Sciatic nerve (tissue), 2 donors: Measurements from ENCODE around the gene COASY. TPM values are rescaled to one million over a fixed set of nuclear protein-coding genes. Genes with fewer than 3 reads are reported as not detected.
"Not testable (repeated sequence)": the region's sequence is repeated elsewhere in the genome, so short reads cannot be mapped to it uniquely, and the experiment has no call there.

Experiments used
- ATAC-seq: fragments of 200-7000 bp; cut with Tn5 transposase; one replicate; pipeline ENCODE4 v1.9.1; 2020; ENCODE audit warnings: mild to moderate bottlenecking, moderate library complexity
- DNase-seq: peaks from one replicate; pipeline ENCODE4 v3.0.0-alpha.2; 2020; ENCODE audit warnings: low spot score
- intact Hi-C: fragments of 100-400 bp; cut with DNase I; formaldehyde crosslinking; loops from one replicate; pipeline ENCODE4 v1.14.2; 2022
- total RNA-seq: library from RNA; stranded (reverse); fragmentation: NEBNext Ultra II Directional; extraction: Animal tissue kit (Norgen Biotek cat#: 25700); gene quantifications from one replicate; pipeline ENCODE4 v1.2.1, GENCODE V29; 2021
- donor health status: DM: no; HTN: no; CAD: no.
- donor health status: DM: no; HTN: no; CAD: no.

COASY gene
- total RNA-seq, 1 donor from 2014 or later = 45.2 TPM

DNA sequence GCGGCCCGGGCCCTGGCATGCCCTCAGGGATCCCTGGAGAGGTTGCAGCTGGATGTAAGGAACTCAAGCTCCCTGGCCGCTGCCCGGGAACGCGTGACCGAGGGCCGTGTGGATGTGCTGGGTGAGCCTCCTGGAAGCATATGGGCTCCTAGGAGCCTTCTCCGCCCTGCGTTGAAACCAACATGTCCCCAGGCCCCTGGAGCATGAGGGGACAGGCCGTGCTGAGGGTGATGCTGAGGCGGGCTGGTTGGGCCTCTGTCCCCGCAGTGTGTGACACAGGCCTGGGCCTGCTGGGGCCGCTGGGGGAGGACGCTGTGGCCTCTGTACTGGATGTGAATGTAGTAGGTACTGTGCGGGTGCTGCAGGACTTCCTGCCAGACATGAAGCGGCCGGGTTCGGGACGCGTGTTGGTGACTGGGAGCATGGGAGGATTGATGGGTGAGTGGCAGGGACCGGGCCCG lies 14.9 kb upstream of the COASY start:
- DNase-seq = no peak
- intact Hi-C loops = no loop called here
- no peak for ATAC-seq

GRCh38 chr17:42547698-42548069 lies 14.3 kb upstream of the COASY start:
- DNase-seq (no peak), ATAC-seq (no peak)
- intact Hi-C loops = no loop called here

- DNase-seq = no peak
- intact Hi-C loops = no loop called here
- peak; percentile 24 for ATAC-seq
These were observed 13.7 kb upstream of the COASY start for GRCh38 chr17:42548070-42548837.

- DNase-seq = no peak
These were observed 12.8 kb upstream of the COASY start for GRCh38 chr17:42548993-42549755.

GRCh38 chr17:42552736-42553135 lies 9.2 kb upstream of the COASY start, which contains the start of gene HSD17B1:
TSS of gene HSD17B1 (plus strand) at chr17:42552923. CDS start at chr17:42552934, 11 bp downstream.
- DNase-seq, intact Hi-C loops, ATAC-seq: not testable (repeated sequence)

More at GRCh38 chr17:42548993-42549755, 12.8 kb upstream of the COASY start:
- no peak for ATAC-seq
- intact Hi-C loops = no loop called here

DNA sequence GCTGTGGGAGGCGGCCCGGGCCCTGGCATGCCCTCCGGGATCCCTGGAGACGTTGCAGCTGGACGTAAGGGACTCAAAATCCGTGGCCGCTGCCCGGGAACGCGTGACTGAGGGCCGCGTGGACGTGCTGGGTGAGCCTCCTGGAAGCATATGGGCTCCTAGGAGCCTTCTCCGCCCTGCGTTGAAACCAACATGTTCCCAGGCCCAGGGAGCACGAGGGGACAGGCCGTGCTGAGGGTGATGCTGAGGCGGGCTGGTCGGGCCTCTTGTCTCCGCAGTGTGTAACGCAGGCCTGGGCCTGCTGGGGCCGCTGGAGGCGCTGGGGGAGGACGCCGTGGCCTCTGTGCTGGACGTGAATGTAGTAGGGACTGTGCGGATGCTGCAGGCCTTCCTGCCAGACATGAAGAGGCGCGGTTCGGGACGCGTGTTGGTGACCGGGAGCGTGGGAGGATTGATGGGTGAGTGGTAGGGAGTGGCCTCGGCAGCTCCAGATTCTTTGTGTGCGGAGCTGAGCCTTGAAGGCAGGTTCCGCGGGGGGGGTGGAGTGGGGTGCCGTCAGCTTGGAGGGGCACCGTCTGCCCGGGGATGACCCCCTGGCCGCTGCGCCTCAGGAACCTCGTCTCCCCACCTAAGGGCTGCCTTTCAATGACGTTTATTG lies 8.7 kb upstream of the COASY start:
- no peak for DNase-seq
- intact Hi-C loops = no loop called here
- ATAC-seq = peak; percentile 5

DNA sequence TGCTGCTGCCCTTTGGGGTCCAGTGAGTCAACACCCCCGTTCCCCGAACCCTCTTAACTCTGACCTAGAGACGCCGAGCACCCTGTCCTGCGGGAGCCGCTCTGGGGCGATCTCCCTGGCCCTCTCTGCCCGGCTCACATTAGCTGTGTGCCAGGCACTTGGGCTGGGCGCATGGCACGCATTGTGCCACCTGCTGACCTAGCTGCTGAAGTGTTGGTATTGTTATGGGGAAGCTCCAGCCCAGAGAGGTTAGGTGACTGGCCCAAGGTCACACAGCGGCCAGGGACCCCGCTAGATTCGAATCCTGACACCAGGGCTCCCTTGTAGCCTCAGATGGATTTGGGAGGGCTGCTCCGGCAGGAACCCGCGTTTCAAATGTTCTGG lies 8.1 kb upstream of the COASY start:
- peak; percentile 2 for ATAC-seq
- intact Hi-C loops = no loop called here
- no peak for DNase-seq

GRCh38 chr17:42554250-42555121 lies 7.5 kb upstream of the COASY start:
- DNase-seq (peak; percentile 92), ATAC-seq (peak; percentile 95)
- intact Hi-C loops = no loop called here

- intact Hi-C loops = no loop called here
- no peak for DNase-seq
- no peak for ATAC-seq
These were observed 6.8 kb upstream of the COASY start for GRCh38 chr17:42555122-42555622.

DNA sequence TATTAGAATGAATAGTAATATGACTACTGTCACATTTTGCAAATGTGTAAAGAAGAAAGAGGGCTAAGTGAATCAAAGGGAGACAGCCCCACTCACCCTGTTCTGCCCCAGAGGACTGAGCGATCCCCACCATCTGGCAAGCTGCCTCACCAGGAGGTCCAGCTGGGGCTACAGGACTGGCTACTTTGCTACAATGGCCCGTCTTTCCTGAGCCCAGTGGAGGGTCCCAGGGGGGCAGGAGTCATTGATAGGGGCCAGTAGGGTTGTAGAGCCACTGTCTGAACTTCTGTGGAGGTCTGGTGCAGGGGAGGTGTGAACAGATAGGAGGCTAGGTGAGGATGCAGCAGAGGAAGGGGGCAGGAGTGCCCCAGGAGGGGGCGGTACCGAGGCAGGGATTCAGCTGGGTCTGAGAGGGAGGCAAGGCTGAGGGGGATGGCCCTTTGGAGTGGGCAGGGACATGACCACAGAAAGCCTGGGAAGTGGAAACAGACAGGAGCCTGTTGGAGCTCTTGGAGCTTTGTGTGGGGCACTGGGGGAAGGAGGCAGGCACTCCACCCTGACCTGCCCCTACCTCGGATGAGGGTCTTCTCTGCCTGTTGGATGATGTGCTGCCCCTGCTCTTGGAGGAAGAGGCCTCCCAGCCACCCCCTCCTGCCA lies 5.9 kb upstream of the COASY start:
- DNase-seq, ATAC-seq, intact Hi-C loops: not testable (repeated sequence)

GRCh38 chr17:42559075-42559474 lies 2.9 kb upstream of the COASY start:
- no peak for DNase-seq
- ATAC-seq = no peak
- intact Hi-C loops = no loop called here

DNA sequence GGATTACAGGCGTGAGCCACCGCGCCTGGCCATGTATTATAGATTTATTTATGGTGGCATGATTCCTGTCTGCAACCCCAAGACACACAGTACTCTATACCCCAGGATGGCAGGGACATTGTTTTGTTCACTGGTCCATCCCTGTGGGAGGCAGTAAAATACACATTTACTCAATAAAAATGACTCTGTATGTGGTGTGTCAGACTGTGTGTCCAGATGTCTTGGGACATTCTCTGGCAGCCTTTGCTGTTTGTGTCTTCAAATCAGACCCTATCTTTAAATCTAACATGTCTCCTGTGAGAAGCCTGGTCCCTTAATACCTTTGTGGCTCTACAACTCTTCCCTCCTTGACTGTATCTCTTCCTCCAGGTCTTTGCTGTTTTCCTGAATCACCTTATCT lies 1.7 kb upstream of the COASY start:
- intact Hi-C loops = no loop called here
- ATAC-seq (no peak), DNase-seq (no peak)

DNA sequence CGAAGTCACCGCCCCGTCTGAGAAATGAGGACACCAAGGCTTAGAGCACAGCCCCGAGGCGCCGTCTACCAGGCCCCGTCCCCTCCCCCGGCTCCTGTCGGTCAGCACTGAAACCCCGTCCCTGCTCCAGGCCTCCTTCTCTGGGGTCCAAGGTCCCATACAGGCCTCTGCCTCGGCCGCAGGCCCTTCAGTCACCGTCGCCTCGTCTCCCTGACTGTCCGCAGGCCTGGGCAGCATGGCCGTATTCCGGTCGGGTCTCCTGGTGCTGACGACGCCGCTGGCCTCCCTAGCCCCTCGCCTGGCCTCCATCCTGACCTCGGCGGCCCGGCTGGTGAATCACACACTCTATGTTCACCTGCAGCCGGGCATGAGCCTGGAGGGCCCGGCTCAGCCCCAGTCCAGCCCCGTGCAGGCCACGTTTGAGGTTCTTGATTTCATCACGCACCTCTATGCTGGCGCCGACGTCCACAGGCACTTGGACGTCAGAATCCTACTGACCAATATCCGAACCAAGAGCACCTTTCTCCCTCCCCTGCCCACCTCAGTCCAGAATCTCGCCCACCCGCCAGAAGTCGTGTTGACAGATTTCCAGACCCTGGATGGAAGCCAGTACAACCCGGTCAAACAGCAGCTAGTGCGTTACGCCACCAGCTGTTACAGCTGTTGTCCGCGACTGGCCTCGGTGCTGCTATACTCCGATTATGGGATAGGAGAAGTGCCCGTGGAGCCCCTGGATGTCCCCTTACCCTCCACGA lies 617 bp downstream of the COASY start:
- intact Hi-C loops = no loop called here
- no peak for DNase-seq
- peak; percentile 0 for ATAC-seq

- DNase-seq (no peak), ATAC-seq (no peak)
- intact Hi-C loops = no loop called here
These were observed 1.2 kb downstream of the COASY start for GRCh38 chr17:42563143-42563509.

GRCh38 chr17:42563543-42563942 lies 1.6 kb downstream of the COASY start:
- DNase-seq = no peak

GRCh38 chr17:42563950-42564349 lies 2.0 kb downstream of the COASY start:
- intact Hi-C loops = no loop called here
- ATAC-seq = no peak

More at GRCh38 chr17:42563543-42563942, 1.6 kb downstream of the COASY start:
- intact Hi-C loops = no loop called here
- no peak for ATAC-seq

GRCh38 chr17:42564815-42565522 lies 3.0 kb downstream of the COASY start:
- ATAC-seq = no peak
- DNase-seq = no peak
- intact Hi-C loops = no loop called here

More at GRCh38 chr17:42563950-42564349, 2.0 kb downstream of the COASY start:
- no peak for DNase-seq
